Stimulated activated CD4-positive, alpha-beta T cell treated with anti-CD3 and anti-CD28 coated beads, Interleukin-1b, Interleukin-23, amount 100 ng/mL, for 48 hours (primary cell): ENCODE data around the gene PTPRA.
"Not testable (repeated sequence)": the region's sequence is repeated elsewhere in the genome, so short reads cannot be mapped to it uniquely, and the experiment has no call there.

Experiments
- DNase-seq: peaks from one replicate; pipeline ENCODE4 v3.0.0-alpha.2; 2020

The PTPRA gene, protein sequence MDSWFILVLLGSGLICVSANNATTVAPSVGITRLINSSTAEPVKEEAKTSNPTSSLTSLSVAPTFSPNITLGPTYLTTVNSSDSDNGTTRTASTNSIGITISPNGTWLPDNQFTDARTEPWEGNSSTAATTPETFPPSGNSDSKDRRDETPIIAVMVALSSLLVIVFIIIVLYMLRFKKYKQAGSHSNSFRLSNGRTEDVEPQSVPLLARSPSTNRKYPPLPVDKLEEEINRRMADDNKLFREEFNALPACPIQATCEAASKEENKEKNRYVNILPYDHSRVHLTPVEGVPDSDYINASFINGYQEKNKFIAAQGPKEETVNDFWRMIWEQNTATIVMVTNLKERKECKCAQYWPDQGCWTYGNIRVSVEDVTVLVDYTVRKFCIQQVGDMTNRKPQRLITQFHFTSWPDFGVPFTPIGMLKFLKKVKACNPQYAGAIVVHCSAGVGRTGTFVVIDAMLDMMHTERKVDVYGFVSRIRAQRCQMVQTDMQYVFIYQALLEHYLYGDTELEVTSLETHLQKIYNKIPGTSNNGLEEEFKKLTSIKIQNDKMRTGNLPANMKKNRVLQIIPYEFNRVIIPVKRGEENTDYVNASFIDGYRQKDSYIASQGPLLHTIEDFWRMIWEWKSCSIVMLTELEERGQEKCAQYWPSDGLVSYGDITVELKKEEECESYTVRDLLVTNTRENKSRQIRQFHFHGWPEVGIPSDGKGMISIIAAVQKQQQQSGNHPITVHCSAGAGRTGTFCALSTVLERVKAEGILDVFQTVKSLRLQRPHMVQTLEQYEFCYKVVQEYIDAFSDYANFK

DNA sequence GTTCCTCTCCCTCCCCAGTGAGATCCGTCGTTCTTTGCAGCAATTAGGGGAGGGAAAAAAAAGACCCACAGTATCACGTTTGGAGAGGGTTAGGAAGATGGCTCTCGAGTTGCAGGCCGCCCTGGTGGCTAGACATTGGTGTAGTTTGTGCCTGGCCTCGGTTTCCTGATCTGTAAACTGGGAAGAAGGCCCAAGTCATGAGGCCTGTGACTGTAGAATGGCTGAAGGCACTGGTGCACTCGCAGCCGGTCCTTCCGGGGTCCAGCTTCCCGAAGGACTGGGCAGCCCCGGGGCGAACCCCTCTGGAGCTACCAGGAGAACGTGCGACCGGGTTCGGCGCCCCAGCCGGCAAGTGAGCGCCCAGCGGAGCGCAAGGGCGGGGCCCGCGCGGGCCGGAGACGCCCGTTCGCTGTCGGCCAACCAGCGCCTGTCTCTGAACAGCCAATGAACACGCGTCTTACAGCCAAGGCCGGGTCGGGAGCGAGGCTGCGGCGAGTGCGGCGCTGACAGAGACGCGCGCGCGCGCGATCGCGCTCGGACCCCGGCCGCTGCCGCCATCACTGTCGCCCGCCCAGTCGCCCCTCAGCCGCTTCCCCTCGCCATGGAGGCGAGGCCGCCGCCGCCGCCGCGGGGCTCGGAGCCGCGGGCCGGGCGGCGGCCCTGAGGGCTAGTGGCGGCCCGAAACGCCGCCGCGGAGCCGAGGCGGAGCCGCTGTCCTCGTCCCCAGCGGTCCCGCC is at the start of gene PTPRA:
TSS of gene PTPRA (plus strand) at position 472 of the 737 bp plus-strand sequence. CDS start 90,797 bp downstream, outside the sequence.
- DNase-seq, result peak; percentile 92

DNA sequence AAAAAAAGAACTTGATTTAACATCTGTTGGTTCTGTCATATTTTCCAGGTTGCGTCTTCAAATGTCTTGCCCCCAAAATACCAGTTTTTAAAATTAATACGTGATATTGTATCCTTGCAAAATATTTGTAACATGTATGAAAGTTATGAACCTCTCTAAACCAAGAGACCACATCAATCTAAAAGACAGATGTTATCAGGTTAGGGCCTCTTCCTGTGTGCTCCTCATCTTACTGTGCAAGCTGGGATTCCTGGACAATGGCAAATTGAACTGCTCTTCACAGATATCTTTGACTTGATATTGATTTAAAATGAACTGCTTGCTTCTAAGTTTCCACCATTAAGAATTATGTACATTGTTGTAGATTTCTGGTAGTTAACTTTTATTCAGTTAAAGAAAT is 47.5 kb upstream of the PTPRA start:
- no peak for DNase-seq

DNA sequence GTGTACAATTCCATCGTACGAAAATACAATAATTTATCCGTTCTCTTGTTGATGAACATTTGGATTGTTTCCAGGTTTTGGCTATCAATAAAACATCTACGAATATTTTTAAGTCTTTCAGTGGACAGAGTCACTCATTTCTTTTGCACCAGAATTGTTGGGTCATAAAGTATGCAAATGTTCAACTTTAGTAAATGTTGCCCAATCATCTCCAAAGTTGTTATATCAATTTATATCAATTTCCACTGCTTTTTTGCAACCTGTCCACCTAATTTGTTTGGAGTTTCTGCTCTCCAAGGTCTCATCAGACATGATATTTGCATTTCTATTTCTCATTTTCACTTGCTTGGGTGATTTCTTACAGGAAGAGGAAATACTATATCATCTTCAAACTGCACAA is 46.6 kb upstream of the PTPRA start:
- no peak for DNase-seq

GRCh38 chr20:2829376-2829775 is 43.9 kb upstream of the PTPRA start:
- no peak for DNase-seq

DNA sequence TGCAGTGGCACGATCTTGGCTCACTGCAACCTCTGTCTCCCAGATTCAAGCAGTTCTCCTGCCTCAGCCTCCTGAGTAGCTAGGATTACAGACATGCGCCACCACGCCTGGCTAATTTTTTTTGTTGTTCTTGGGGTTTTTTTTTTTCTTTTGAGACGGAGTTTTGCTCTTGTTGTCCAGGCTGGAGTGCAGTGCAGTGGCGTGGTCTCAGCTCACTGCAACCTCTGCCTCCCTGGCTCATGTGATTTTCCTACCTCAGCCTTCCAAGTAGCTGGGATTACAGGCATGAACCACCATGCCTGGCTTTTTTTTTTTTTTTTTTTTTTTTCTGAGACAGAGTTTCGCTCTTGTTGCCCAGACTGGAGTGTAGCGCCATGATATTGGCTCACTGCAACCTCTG is 42.1 kb upstream of the PTPRA start:
- not testable (repeated sequence) for DNase-seq

GRCh38 chr20:2833761-2834160 is 39.5 kb upstream of the PTPRA start:
- DNase-seq, result no peak

DNA sequence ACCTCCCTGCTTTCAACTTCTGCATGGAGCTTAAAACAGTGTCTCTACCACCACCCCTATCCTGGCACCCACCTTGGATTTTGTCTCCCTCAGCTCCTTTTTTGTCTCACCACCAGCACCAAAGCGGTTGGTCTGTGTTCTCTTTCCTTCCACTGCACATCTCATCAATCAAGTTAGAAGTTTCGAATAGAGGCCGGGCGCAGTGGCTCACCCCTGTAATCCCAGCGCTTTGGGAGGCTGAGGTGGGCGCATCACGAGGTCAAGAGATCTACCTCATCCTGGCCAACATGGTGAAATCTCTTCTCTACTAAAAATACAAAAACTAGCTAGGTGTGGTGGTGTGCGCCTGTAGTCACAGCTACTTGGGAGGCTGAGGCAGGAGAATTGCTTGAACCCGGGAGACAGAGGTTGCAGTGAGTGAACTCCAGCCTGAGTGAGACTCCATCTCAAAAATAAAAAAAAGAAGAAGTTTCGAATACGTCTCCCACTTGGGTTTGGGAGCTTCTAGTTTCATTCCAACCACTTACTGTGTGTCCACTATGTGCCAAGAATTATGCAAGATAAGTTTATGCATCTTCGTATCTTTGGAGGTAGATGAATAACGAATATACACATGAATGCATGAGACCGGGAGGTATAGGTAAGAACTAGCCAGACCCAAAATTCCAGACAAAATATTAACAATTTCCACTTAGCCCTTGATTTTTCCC is 38.7 kb upstream of the PTPRA start:
- DNase-seq, result no peak

DNA sequence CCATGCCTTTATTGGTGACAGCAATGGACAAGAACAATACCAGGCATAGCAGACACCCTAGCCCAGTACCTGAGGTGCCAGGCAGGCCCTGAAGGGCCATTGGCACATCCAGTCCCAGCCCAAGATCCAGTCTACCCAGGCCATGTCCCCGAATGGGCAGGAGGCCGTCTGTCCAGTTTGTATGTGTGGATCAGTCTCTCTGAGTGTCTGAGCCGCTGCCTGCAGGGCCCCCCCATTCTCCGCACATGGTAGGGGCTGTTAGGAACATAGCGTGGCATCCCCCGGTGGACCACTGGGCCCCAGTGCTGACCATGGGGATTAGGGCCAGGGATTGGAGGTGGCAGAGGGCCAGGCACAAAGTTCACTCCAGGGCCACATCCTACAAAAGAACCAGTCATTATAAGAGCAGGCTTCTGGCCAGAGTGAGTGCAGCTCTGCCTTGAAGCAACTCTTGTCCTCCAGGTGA is 37.9 kb upstream of the PTPRA start:
- no peak for DNase-seq

GRCh38 chr20:2836035-2836434 is 37.2 kb upstream of the PTPRA start:
- no peak for DNase-seq

DNA sequence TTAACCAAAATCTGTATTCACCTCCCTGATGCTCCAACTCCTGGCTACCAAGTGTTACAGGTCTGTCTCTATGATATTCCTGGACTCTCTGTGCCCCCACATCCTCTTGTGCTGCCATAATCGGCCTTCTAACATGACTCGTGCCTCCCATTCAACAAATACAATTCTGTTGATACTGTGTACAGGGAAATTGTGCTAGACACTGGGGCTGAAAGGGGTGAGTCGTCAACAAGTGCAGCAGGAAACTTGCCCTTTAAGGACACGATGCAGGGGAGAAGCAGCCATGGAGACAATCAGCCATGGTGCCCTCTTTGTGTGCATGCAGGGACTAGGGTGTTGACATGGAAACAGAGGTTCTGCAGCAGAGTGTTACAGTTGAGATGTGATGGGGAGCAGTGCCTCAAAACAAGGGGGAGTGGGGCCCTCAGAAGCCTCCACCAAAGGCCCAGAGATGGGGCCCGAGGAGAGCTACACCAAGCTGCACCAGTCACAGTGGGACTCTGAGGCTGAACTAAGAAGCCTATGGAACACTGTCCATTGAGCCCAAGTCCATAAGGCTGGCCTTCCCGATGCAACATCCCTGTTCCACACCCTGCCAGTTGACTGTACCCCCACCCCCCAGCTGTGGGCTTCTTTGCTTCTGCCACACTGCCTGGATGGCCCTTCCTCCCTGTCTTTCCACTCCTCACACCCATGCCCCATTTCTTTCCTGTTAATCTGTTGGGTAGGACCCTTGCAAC is 35.9 kb upstream of the PTPRA start:
- DNase-seq, result no peak

DNA sequence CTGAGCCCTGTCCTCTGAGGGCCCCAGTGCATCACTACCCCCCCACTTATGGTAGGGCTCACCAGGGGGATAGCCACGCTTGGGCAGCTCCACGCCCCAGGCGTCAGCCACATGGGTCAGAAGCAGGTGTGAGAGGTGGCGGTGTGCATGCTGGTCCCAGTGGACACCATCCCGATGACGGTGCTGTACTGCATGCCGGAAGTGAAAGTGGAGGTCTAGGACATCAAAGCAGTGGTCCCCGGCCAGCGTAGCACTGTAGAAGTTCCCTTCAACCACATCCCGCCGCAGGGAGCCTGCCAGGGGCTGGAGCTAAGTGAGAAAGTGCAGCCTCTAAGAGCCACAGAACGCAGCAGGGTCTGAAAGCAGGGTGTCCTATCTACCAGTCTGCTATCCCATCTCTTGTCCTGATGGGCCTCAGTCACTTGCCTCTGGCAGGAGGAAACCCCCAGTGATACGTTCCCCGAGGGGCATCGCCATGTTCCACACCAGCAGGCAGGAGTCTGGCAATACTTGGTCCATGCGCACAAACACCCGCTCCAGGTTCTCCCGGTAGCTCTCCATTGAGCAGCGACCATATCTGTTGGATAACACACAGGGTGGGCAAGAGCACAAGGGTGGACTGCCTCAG is 35.0 kb upstream of the PTPRA start:
- DNase-seq, result no peak

DNA sequence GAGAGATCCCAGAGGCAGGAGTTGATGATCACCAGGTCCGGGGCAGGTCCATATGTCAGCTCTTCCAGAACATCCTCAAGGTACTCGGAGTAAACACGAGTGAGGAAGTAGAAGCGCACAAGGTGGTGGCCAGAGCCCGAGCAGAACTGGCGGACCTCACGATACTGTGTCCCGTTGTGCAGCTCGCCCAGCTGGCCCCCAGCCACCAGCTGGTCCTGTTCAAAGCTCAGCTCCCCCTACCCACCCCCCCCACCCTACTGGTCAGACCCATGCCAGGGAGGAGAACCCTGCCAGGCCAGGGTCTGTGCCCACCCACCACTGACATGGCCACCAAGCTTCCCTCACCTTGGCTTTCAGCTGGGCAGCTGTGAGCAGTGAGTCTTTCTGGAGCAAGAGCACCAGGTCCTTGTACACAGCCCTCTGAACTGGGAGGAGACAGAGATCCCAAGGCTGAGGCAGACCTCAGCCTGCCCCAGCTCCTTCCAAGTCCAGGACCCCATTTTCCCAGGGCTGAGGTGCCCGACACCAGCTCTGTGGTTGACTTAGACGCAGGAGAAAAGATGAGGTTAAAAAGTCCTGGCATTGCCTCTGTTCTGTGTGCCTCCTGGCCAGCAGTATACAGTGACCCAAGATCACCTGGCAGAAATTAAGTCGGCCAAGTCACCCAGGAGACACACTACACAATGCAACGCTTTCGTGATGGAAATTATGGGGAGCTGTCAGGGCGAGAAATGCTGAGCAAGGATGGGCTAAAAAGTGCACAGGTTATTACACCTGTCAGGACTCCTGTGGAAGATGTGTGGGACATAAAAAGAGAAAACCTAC is 34.2 kb upstream of the PTPRA start:
- DNase-seq, result no peak

GRCh38 chr20:2839732-2840137 is 33.5 kb upstream of the PTPRA start:
- no peak for DNase-seq

GRCh38 chr20:2840138-2840966 is 32.9 kb upstream of the PTPRA start, which contains the start of the genes PCED1A and VPS16:
Gene PCED1A (minus strand): TSS chr20:2840655. CDS start chr20:2839912, 743 bp downstream.
Gene VPS16 (plus strand): TSS chr20:2840745. CDS start chr20:2840775, 30 bp downstream.
- DNase-seq, result peak; percentile 91

DNA sequence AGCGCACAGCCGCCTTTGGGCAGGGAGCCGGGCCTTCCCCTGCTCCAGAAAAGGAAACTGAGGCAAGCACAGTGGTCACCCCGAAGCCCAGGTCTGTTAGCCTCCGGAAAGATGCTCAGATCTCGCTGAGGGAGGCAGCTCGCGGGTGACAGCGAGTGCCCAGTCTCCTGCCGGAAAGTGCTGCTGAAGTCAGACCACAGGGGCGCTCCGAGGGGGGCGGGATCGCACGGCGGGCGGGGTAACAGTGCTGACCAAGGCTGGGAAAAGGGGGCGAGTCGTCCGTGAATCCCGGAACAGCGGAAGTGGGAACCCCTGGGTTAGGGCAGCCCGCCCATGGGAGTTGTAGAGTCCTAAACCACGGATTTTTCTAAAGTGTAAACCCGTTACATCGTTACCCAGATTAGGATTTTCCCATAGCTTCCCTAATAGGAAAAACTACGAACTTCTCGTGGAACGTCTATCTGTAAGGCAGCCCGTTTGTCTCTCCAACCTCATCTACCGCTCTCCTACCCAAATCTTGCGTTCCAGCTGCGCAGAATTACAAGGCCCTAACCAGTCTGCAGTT is 32.2 kb upstream of the PTPRA start:
- peak; percentile 29 for DNase-seq

DNA sequence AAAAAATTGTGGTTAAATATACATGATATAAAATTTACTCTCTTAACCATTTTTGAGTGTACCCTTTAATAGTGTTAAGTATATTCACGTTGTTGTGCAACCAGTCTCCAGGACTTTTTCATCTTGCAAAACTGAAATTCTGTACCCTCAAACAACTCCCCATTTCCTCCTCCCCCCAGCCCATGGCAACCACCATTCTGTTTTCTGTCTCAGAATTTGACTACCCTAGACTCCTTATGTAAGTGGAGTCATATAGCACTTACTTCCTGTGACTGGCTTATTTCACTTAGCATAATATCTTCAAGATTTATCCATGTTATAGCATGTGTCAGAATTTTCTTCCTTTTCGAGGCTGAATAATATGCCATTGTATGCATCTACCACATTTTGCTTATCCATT is 27.7 kb upstream of the PTPRA start:
- DNase-seq, result no peak

DNA sequence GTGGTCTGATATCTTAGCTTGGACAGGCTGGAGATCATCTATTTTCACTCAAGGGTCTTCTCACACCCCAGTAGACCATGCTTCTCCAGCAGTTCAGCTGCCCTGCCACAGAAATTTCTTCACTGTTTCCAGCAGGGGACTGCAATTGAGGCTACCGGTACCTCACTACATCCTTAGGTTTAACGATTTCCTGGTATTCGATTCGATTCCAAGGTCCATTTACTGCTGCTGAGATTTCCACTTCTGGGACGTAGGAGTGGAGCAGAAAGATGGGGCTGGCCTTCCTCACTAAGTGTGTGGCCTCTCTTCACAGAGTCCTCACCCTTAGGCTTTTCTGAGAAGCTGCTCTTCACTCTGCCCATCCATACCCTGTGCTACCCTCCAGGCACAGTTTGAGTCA is 26.6 kb upstream of the PTPRA start:
- no peak for DNase-seq

DNA sequence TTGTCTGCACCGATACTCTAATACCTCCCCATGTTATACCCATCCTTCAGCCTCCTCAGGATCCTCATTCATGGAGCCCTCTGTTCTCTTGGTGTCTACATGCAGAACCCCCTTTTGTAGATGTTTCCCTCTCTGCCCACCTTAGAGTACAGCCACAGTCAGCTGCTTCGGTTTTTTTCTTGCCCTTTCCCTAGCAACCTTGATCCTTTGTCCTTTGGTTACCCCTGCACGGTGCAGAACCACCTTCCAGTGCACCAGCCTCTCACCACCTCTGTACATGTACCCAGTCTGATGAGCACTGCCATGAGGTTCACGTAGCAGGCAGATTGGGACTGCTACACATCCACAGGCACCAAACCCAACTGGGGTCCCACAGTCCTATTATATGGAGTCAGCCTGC is 25.5 kb upstream of the PTPRA start:
- DNase-seq, result no peak

DNA sequence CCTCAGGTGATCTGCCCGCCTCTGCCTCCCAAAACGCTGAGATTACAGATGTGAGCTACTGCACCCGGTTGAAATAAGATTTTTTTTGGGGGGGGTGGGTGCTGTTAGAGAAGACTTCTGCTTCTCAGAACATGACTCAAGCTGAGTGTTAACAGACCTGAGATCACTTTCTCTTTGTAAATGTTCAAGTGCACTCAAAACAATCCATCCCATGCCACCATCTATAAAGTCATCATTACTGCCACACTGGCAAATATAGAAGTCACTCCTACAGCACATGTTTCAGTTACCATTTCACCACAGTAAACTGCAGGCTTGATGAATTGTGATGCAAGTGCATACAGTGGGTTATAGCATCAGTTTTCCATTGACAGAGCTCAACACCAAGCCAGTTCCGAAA is 23.8 kb upstream of the PTPRA start:
- peak; percentile 26 for DNase-seq
